Measurements from ENCODE around the gene AKAP9.
"Not testable (repeated sequence)": the region's sequence is repeated elsewhere in the genome, so short reads cannot be mapped to it uniquely, and the experiment has no call there.

The AKAP9 gene

DNA sequence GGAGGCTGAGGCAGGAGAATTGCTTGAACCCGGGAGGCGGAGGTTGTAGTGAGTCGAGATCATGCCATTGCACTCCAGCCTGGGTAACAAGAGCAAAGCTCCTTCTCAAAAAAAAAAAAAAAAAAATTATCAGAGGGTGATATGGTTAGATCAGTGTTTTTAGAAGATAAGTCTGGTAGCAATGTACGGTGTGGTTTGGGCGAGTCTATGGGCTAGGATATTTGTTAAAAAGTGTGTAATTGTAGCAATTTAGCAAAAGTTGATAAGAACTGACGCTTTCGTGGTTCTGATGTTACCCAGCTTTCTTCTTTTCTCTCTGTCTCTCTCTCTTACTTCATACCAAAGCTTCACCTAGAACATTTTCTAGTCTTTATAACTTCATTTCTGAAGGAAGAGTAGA, 200.5 kb downstream of the AKAP9 start:
- DNase-seq (ENCODE audit: low read depth in 1 of 2, low spot score in 1 of 2) = no peak
- H3K4me3 ChIP-seq (replicated peaks; ENCODE audit: insufficient read depth, low read length) = no peak overlapping the region

DNA sequence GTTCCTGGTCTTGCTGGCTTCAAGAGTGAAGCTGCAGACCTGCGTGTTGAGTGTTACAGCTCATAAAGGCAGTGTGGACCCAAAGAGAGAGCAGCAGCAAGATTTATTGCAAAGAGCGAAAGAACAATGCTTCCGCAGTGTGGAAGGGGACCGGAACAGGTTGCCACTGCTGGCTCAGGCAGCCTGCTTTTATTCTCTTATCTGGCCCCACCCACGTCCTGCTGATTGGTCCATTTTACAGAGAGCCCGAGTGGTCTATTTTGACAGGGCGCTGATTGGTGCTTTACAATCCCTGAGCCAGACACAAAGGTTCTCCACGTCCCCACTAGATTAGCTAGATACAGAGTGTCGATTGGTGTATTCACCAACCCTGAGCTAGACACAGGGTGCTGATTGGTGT, 202.1 kb downstream of the AKAP9 start:
- DNase-seq (ENCODE audit: low read depth in 1 of 2, low spot score in 1 of 2); H3K27me3 ChIP-seq (ENCODE audit: insufficient read depth, poor library complexity, severe bottlenecking); H3K27ac ChIP-seq (replicated peaks); H3K4me3 ChIP-seq (replicated peaks; ENCODE audit: insufficient read depth, low read length): not testable (repeated sequence)

More for the DNA sequence above, 200.5 kb downstream of the AKAP9 start:
- H3K27me3 ChIP-seq (ENCODE audit: insufficient read depth, poor library complexity, severe bottlenecking) = no peaks in the 10 kb centered on the region
- H3K27ac ChIP-seq (replicated peaks) = no peak overlapping the region
- TF ChIP-seq, protein P1, sequence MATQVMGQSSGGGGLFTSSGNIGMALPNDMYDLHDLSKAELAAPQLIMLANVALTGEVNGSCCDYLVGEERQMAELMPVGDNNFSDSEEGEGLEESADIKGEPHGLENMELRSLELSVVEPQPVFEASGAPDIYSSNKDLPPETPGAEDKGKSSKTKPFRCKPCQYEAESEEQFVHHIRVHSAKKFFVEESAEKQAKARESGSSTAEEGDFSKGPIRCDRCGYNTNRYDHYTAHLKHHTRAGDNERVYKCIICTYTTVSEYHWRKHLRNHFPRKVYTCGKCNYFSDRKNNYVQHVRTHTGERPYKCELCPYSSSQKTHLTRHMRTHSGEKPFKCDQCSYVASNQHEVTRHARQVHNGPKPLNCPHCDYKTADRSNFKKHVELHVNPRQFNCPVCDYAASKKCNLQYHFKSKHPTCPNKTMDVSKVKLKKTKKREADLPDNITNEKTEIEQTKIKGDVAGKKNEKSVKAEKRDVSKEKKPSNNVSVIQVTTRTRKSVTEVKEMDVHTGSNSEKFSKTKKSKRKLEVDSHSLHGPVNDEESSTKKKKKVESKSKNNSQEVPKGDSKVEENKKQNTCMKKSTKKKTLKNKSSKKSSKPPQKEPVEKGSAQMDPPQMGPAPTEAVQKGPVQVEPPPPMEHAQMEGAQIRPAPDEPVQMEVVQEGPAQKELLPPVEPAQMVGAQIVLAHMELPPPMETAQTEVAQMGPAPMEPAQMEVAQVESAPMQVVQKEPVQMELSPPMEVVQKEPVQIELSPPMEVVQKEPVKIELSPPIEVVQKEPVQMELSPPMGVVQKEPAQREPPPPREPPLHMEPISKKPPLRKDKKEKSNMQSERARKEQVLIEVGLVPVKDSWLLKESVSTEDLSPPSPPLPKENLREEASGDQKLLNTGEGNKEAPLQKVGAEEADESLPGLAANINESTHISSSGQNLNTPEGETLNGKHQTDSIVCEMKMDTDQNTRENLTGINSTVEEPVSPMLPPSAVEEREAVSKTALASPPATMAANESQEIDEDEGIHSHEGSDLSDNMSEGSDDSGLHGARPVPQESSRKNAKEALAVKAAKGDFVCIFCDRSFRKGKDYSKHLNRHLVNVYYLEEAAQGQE (IDR thresholded peaks at IDR 0.05; ENCODE audit: insufficient replicate concordance, low read depth) = no peak
- TF ChIP-seq POLR2AphosphoS5 (IDR thresholded peaks at IDR 0.05; ENCODE audit: low read depth) (no peak), SPI1 (IDR thresholded peaks at IDR 0.05; ENCODE audit: borderline replicate concordance, low read depth) (no peak), CTCF (IDR thresholded peaks at IDR 0.05; ENCODE audit: insufficient read depth, low read length) (no peak), GABPA (IDR thresholded peaks at IDR 0.05; ENCODE audit: low read depth) (no peak)

GRCh38 chr7:92143192-92143880, 202.7 kb downstream of the AKAP9 start:
- H3K27me3 ChIP-seq (ENCODE audit: insufficient read depth, poor library complexity, severe bottlenecking); H3K4me3 ChIP-seq (replicated peaks; ENCODE audit: insufficient read depth, low read length); H3K27ac ChIP-seq (replicated peaks); DNase-seq (ENCODE audit: low read depth in 1 of 2, low spot score in 1 of 2): not testable (repeated sequence)

DNA sequence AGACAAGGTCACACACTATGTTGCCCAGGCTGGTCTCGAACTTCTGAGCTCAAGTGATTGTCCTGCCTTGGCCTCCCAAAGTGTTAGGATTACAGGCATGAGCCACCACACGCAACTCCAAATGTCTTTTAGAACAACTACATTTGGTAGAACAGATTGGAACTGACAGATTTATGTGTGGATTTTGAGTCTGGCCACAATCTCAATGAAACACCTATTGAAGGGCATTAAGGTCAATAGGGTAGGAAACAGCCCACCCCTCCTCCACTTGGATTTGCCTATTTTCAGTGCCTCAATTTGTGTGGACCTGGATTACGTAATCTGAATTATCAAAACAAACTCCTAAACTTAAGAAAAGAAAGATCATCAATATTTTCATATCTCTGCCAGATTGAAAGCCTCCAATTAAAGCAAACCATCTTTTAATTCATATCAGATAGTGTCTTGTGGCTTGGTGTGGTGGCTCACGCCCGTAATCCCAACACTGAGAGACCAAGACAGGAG, 209.1 kb downstream of the AKAP9 start:
- DNase-seq (ENCODE audit: low read depth in 1 of 2, low spot score in 1 of 2) = no peak
- Histone ChIP-seq H3K27me3 (ENCODE audit: insufficient read depth, poor library complexity, severe bottlenecking) (no peaks in the 10 kb centered on the region), H3K27ac (replicated peaks) (no peak overlapping the region), H3K4me3 (replicated peaks; ENCODE audit: insufficient read depth, low read length) (no peak overlapping the region)
- TF ChIP-seq GABPA (IDR thresholded peaks at IDR 0.05; ENCODE audit: low read depth) = no peak
- TF ChIP-seq SPI1 (IDR thresholded peaks at IDR 0.05; ENCODE audit: borderline replicate concordance, low read depth) = no peak
- no peak for TF ChIP-seq POLR2AphosphoS5 (IDR thresholded peaks at IDR 0.05; ENCODE audit: low read depth)
- TF ChIP-seq CTCF (IDR thresholded peaks at IDR 0.05; ENCODE audit: insufficient read depth, low read length) = no peak
- TF ChIP-seq, protein P1 (IDR thresholded peaks at IDR 0.05; ENCODE audit: insufficient replicate concordance, low read depth) = no peak

DNA sequence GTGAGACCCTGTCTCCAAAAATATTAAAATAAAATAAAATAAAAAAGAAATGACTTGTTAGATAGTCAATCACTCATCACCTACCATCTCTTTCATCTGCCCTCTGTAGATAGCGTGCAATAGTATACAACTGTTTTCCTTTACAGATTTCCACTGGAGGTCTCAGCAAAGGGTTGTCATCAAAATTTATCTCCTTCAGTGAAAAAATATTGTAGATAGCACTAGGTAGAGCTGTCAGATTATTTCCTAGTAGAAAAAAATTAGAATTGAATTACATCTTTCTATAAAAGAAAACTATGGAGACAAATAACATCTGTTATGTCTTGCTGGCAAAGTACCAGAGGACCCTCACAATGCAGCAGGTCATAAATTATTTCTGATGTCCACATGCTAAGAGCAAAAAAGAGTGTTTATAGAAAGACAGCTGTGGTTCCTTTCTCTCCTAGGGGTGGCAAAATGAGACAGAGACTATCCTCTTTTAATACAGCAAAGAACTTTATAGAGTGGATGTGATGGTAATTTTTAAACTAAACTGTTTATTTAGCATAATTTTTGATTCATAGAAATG, 209.9 kb downstream of the AKAP9 start:
- DNase-seq (ENCODE audit: low read depth in 1 of 2, low spot score in 1 of 2) = no peak
- Histone ChIP-seq H3K27ac (replicated peaks) (no peak overlapping the region), H3K4me3 (replicated peaks; ENCODE audit: insufficient read depth, low read length) (no peak overlapping the region), H3K27me3 (ENCODE audit: insufficient read depth, poor library complexity, severe bottlenecking) (no peaks in the 10 kb centered on the region)
- TF ChIP-seq POLR2AphosphoS5 (IDR thresholded peaks at IDR 0.05; ENCODE audit: low read depth) = no peak
- TF ChIP-seq, protein P1 (IDR thresholded peaks at IDR 0.05; ENCODE audit: insufficient replicate concordance, low read depth) = no peak
- no peak for TF ChIP-seq GABPA (IDR thresholded peaks at IDR 0.05; ENCODE audit: low read depth)
- no peak for TF ChIP-seq SPI1 (IDR thresholded peaks at IDR 0.05; ENCODE audit: borderline replicate concordance, low read depth)
- no peak for TF ChIP-seq CTCF (IDR thresholded peaks at IDR 0.05; ENCODE audit: insufficient read depth, low read length)

Data from HL-60 (cell line).